Transverse colon (tissue), 4 donors: ENCODE data around the gene B3GNT7.
A peak's percentile ranks its signal among the peaks of the same experiment; 100 is the strongest.

Experiments used
- EP300 ChIP-seq: sonication (generic); formaldehyde crosslinking; IDR thresholded peaks from one replicate; pipeline ENCODE4 v1.6.1; 2017; ENCODE audit warnings: antibody characterized with exemption, low read depth
- POLR2A ChIP-seq: fragments of 450-650 bp; IDR thresholded peaks from one replicate; pipeline ENCODE4 v1.6.1; 2016; ENCODE audit warnings: antibody characterized with exemption, mild to moderate bottlenecking, moderate library complexity
- POLR2AphosphoS5 ChIP-seq, 3 donors: sonication (generic); formaldehyde crosslinking; IDR thresholded peaks; one replicate each; pipeline ENCODE4 v1.6.1; 2016; ENCODE audit warnings: antibody characterized with exemption in 3 of 3
- TF ChIP-seq, protein P1 (sequence below), 5 experiments: fragments of 200-600 bp in 3 of 5; fragments of 450-650 bp in 2 of 5; sonication (generic) in 3 of 5; IDR thresholded peaks; 1 replicate in 2 of 5; 2 replicates in 3 of 5; pipeline ENCODE4 v1.5.1; 2016 to 2017; ENCODE audit warnings: antibody characterized with exemption in 5 of 5, inconsistent platforms in 3 of 5, mild to moderate bottlenecking in 2 of 5, moderate library complexity in 1 of 5

DNA sequence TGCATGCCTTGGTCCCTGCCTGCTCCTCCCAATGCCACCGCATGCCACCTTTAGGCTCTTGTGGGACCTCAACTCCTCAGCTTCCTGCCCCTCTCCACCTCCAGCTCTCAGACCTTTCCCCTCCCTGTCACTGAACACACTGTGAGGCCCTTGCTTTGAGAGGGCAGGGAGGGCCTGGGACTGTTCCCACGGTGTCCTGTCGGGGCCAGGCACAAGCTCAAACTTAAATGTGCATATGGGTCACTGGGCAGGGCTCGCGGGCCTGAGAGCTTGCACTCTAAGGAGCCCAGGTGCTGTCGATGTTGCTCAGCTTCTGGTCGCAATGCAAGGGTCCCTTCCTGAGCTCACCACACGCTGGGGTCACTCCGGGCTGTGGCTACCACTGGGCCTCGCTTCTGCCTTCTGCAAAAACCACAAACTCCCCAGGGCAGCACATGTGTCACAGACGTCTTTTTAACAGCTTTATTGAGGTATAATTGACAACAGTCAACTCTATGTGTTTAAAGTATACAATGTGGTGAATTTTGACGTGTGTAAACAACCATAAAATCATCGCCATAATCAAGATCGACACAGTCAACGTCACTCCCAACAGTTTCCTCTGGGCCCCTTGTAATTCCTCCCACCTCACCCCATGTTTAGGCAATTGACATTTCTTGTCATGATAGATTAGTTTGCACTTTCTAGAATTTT lies 11.9 kb upstream of the B3GNT7 start:
- TF ChIP-seq, protein P1, sequence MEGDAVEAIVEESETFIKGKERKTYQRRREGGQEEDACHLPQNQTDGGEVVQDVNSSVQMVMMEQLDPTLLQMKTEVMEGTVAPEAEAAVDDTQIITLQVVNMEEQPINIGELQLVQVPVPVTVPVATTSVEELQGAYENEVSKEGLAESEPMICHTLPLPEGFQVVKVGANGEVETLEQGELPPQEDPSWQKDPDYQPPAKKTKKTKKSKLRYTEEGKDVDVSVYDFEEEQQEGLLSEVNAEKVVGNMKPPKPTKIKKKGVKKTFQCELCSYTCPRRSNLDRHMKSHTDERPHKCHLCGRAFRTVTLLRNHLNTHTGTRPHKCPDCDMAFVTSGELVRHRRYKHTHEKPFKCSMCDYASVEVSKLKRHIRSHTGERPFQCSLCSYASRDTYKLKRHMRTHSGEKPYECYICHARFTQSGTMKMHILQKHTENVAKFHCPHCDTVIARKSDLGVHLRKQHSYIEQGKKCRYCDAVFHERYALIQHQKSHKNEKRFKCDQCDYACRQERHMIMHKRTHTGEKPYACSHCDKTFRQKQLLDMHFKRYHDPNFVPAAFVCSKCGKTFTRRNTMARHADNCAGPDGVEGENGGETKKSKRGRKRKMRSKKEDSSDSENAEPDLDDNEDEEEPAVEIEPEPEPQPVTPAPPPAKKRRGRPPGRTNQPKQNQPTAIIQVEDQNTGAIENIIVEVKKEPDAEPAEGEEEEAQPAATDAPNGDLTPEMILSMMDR (IDR thresholded peaks at IDR 0.05): no peak
- TF ChIP-seq EP300 (no peak), POLR2AphosphoS5 (IDR thresholded peaks at IDR 0.05) (peak in 1 of 3 donors; percentile 19), POLR2A (no peak)
